Measurements from ENCODE around the gene HNRNPH3. TPM values are rescaled to one million over a fixed set of nuclear protein-coding genes. Genes with fewer than 3 reads are reported as not detected.
"Not testable (repeated sequence)": the region's sequence is repeated elsewhere in the genome, so short reads cannot be mapped to it uniquely, and the experiment has no call there.

The HNRNPH3 gene
- 15.4 and 47.5 TPM in 2 replicates for total RNA-seq

GRCh38 chr10:68331455-68332258 is at the start of gene HNRNPH3:
Gene HNRNPH3 (plus strand): TSS chr10:68332064. CDS start chr10:68337222, 5,158 bp downstream.
- DNase-seq (ENCODE audit: extremely low read depth, low read depth, low spot score): peak; percentile 82

GRCh38 chr10:68284062-68285001 is 47.5 kb upstream of the HNRNPH3 start:
- no peak for DNase-seq (ENCODE audit: extremely low read depth, low read depth, low spot score)

GRCh38 chr10:68288717-68289116 is 43.1 kb upstream of the HNRNPH3 start:
- no peak for DNase-seq (ENCODE audit: extremely low read depth, low read depth, low spot score)

GRCh38 chr10:68290736-68291135 is 41.1 kb upstream of the HNRNPH3 start:
- no peak for DNase-seq (ENCODE audit: extremely low read depth, low read depth, low spot score)

- no peak for DNase-seq (ENCODE audit: extremely low read depth, low read depth, low spot score)
Observed at GRCh38 chr10:68296843-68297663, 34.8 kb upstream of the HNRNPH3 start.

GRCh38 chr10:68301301-68301700 is 30.6 kb upstream of the HNRNPH3 start:
- DNase-seq (ENCODE audit: extremely low read depth, low read depth, low spot score): no peak

GRCh38 chr10:68301790-68302502 is 29.9 kb upstream of the HNRNPH3 start:
- peak; percentile 27 for DNase-seq (ENCODE audit: extremely low read depth, low read depth, low spot score)

- no peak for DNase-seq (ENCODE audit: extremely low read depth, low read depth, low spot score)
Observed at GRCh38 chr10:68302503-68302823, 29.4 kb upstream of the HNRNPH3 start.

GRCh38 chr10:68302871-68303270 is 29.0 kb upstream of the HNRNPH3 start:
- no peak for DNase-seq (ENCODE audit: extremely low read depth, low read depth, low spot score)

GRCh38 chr10:68303849-68304412 is 27.9 kb upstream of the HNRNPH3 start:
- DNase-seq (ENCODE audit: extremely low read depth, low read depth, low spot score): no peak

- DNase-seq (ENCODE audit: extremely low read depth, low read depth, low spot score): no peak
Observed at GRCh38 chr10:68305854-68306253, 26.0 kb upstream of the HNRNPH3 start.

GRCh38 chr10:68310531-68310930 is 21.3 kb upstream of the HNRNPH3 start:
- DNase-seq (ENCODE audit: extremely low read depth, low read depth, low spot score): no peak

GRCh38 chr10:68314930-68315329 is 16.9 kb upstream of the HNRNPH3 start:
- DNase-seq (ENCODE audit: extremely low read depth, low read depth, low spot score): not testable (repeated sequence)

- DNase-seq (ENCODE audit: extremely low read depth, low read depth, low spot score): no peak
Observed at GRCh38 chr10:68315582-68315981, 16.3 kb upstream of the HNRNPH3 start.

- no peak for DNase-seq (ENCODE audit: extremely low read depth, low read depth, low spot score)
Observed at GRCh38 chr10:68318331-68319059, 13.4 kb upstream of the HNRNPH3 start.

- not testable (repeated sequence) for DNase-seq (ENCODE audit: extremely low read depth, low read depth, low spot score)
Observed at GRCh38 chr10:68324396-68324795, 7.5 kb upstream of the HNRNPH3 start.

GRCh38 chr10:68327889-68328786 is 3.7 kb upstream of the HNRNPH3 start:
- DNase-seq (ENCODE audit: extremely low read depth, low read depth, low spot score): no peak

GRCh38 chr10:68329506-68329861 is 2.4 kb upstream of the HNRNPH3 start:
- no peak for DNase-seq (ENCODE audit: extremely low read depth, low read depth, low spot score)

All from glomerular endothelial cell (primary cell).